Kidney (tissue), 14 donors: ENCODE results near the gene SYNE1. TPM values are rescaled to one million over a fixed set of nuclear protein-coding genes. Genes with fewer than 3 reads are reported as not detected.
A peak's percentile ranks its signal among the peaks of the same experiment; 100 is the strongest.

ENCODE experiments used
- DNase-seq, 5 donors: peaks; one replicate each; pipeline ENCODE4 v3.0.0-alpha.2; 2013 to 2020
- FAIRE-seq: peaks from 2 replicates; lab custom pipeline; 2012; peaks lifted over from hg19 to GRCh38; lab: Jason Lieb, UNC
- H3K27ac ChIP-seq, 2 donors: one replicate each; pipeline ENCODE4 v1.7.0; 2013; ENCODE audit warnings: low read depth in 2 of 2, low read length in 2 of 2, inconsistent platforms in 1 of 2
- H3K27me3 ChIP-seq: one replicate; pipeline ENCODE4 v1.7.1; 2013; ENCODE audit warnings: low read length, inconsistent platforms; ENCODE audit not compliant: control insufficient read depth, insufficient read depth
- H3K36me3 ChIP-seq, 3 donors: one replicate each; pipeline versions ENCODE4 v1.7.0 to v1.7.1; 2013; ENCODE audit warnings: low read length in 3 of 3, control low read depth in 1 of 3, inconsistent platforms in 1 of 3; ENCODE audit not compliant: insufficient read depth in 3 of 3, control insufficient read depth in 2 of 3
- H3K4me1 ChIP-seq, 3 donors: one replicate each; pipeline versions ENCODE4 v1.7.0 to v1.7.1; 2013; ENCODE audit warnings: low read length in 3 of 3, inconsistent platforms in 1 of 3, low read depth in 1 of 3; ENCODE audit not compliant: control insufficient read depth in 2 of 3, insufficient read depth in 2 of 3
- H3K4me3 ChIP-seq, 3 donors: one replicate each; pipeline versions ENCODE4 v1.7.0 to v1.8.1; 2013; ENCODE audit warnings: low read length in 3 of 3, control low read depth in 1 of 3, inconsistent platforms in 1 of 3
- H3K9ac ChIP-seq, 3 donors: one replicate each; pipeline versions ENCODE4 v1.7.0 to v1.7.1; 2013; ENCODE audit warnings: low read length in 3 of 3, control low read depth in 1 of 3, inconsistent platforms in 1 of 3
- H3K9me3 ChIP-seq, 3 donors: one replicate each; pipeline versions ENCODE4 v1.7.0 to v1.7.1; 2013; ENCODE audit warnings: low read length in 3 of 3, control low read depth in 1 of 3, inconsistent platforms in 1 of 3; ENCODE audit not compliant: control insufficient read depth in 2 of 3, insufficient read depth in 1 of 3
- CTCF ChIP-seq: IDR thresholded peaks from 3 replicates; pipeline ENCODE4 v1.5.1; 2012; ENCODE audit warnings: mild to moderate bottlenecking, moderate library complexity, borderline replicate concordance; ENCODE audit not compliant: insufficient read depth; ENCODE audit errors: extremely low read depth
- intact Hi-C: fragments of 100-400 bp; cut with DNase I; formaldehyde crosslinking; loops from one replicate; pipeline ENCODE4 v1.11.1; 2022
- polyA plus RNA-seq: library from polyadenylated mRNA; stranded (reverse); fragments of 350-450 nt; fragmentation: Illumina TruSeq; extraction: RNeasy Lipid Tissue Mini Kit (QIAGEN cat#74804); gene quantifications from one replicate; pipeline ENCODE4 v1.2.3, GENCODE V29; 2014; ENCODE audit warnings: low read depth, low replicate concordance; ENCODE audit not compliant: insufficient read depth
- total RNA-seq: library from RNA; stranded (reverse); fragmentation: NEBNext Ultra II Directional; extraction: Animal tissue kit (Norgen Biotek cat#: 25700); gene quantifications from one replicate; pipeline ENCODE4 v1.2.1, GENCODE V29; 2021
- donor health status: control.
- donor health status: control.
- donor health status: control.
- donor health status: control.
- donor health status: control.
- donor health status: DM: yes; HTN: yes; CAD: no.
- donor health status: Normal renal cell carcinoma (clear cell type).

Gene SYNE1
- total and polyA plus RNA-seq, 2 donors from 2014 or later: 47.8 to 216 TPM

- no peak overlapping the region for H3K4me3 ChIP-seq
- TF ChIP-seq CTCF: no peak
- peaks cover 2 to 43% (median 32%) of the 10 kb centered on the region in 3 donors for H3K36me3 ChIP-seq
- H3K9me3 ChIP-seq: no peaks in the 10 kb centered on the region
- no peak overlapping the region for H3K9ac ChIP-seq
- no peaks in the 10 kb centered on the region for H3K27me3 ChIP-seq
- no peak overlapping the region for H3K27ac ChIP-seq
- DNase-seq (no peak), FAIRE-seq (no peak)
- intact Hi-C loops: no loop called here
- H3K4me1 ChIP-seq: no peaks in the 10 kb centered on the region
Observed at GRCh38 chr6:152313542-152314482, 323.4 kb downstream of the SYNE1 start.

GRCh38 chr6:152312434-152312833, 324.7 kb downstream of the SYNE1 start:
- no peak overlapping the region for H3K9ac ChIP-seq
- peaks cover 2 to 40% (median 35%) of the 10 kb centered on the region in 3 donors for H3K36me3 ChIP-seq
- no peaks in the 10 kb centered on the region for H3K4me1 ChIP-seq
- no peak for DNase-seq
- intact Hi-C loops: no loop called here
- H3K4me3 ChIP-seq: no peak overlapping the region
- H3K9me3 ChIP-seq: no peaks in the 10 kb centered on the region
- no peaks in the 10 kb centered on the region for H3K27me3 ChIP-seq
- no peak for TF ChIP-seq CTCF
- H3K27ac ChIP-seq: no peak overlapping the region
- FAIRE-seq: peak; percentile 76

- FAIRE-seq (no peak), DNase-seq (no peak)
- intact Hi-C loops: no loop called here
- Histone ChIP-seq H3K9me3 (no peaks in the 10 kb centered on the region), H3K27me3 (no peaks in the 10 kb centered on the region), H3K4me3 (no peak overlapping the region), H3K27ac (no peak overlapping the region), H3K4me1 (no peaks in the 10 kb centered on the region), H3K9ac (no peak overlapping the region), H3K36me3 (peaks cover 2 to 32% (median 24%) of the 10 kb centered on the region in 3 donors)
- TF ChIP-seq CTCF: no peak
Observed at GRCh38 chr6:152310371-152310954, 326.7 kb downstream of the SYNE1 start.
